Common myeloid progenitor, CD34-positive (primary cell): Measurements from ENCODE around the gene TMEM63B.
A peak's percentile ranks its signal among the peaks of the same experiment; 100 is the strongest.
"Not testable (repeated sequence)": the region's sequence is repeated elsewhere in the genome, so short reads cannot be mapped to it uniquely, and the experiment has no call there.

ENCODE experiments used
- CTCF ChIA-PET: fragments of 350-600 bp; sonication (Branson Sonifier 250); formaldehyde crosslinking; loops from one replicate; lab custom pipeline; 2021; ENCODE audit warnings: antibody characterized with exemption; lab: Charles Lee
- POLR2A ChIA-PET: fragments of 350-600 bp; sonication (Branson Sonifier 250); formaldehyde crosslinking; loops from one replicate; lab custom pipeline; 2021; ENCODE audit warnings: antibody characterized with exemption; lab: Charles Lee
- DNase-seq, 3 donors: peaks; one replicate each; pipeline versions ENCODE4 v3.0.0 to v3.0.0-alpha.2; 2013
- H3K27ac ChIP-seq, 2 experiments: 1 replicate in 1 of 2; 2 replicates in 1 of 2; pipeline ENCODE4 v1.7.0; 2013; ENCODE audit warnings: inconsistent platforms in 2 of 2, low read length in 2 of 2, mild to moderate bottlenecking in 2 of 2, low read depth in 1 of 2, moderate library complexity in 1 of 2; ENCODE audit not compliant: severe bottlenecking in 2 of 2, insufficient read depth in 1 of 2, poor library complexity in 1 of 2
- H3K27me3 ChIP-seq, 5 experiments: replicated peaks in 2 of 5; 1 replicate in 3 of 5; 2 replicates in 2 of 5; pipeline versions ENCODE4 v1.6.1 to v1.7.0; 2013; ENCODE audit warnings: low read length in 4 of 5, mild to moderate bottlenecking in 2 of 5, moderate library complexity in 2 of 5, inconsistent platforms in 1 of 5; ENCODE audit not compliant: insufficient read depth in 5 of 5, control insufficient read depth in 4 of 5
- H3K36me3 ChIP-seq, 4 experiments: 1 replicate in 2 of 4; 2 replicates in 2 of 4; pipeline versions ENCODE4 v1.6.1 to v1.7.0; 2013; ENCODE audit warnings: low read length in 3 of 4, control low read depth in 1 of 4, mild to moderate bottlenecking in 1 of 4; ENCODE audit not compliant: control insufficient read depth in 4 of 4, insufficient read depth in 4 of 4
- H3K4me1 ChIP-seq, 4 experiments: 1 replicate in 3 of 4; 2 replicates in 1 of 4; pipeline versions ENCODE4 v1.6.1 to v1.7.1; 2013; ENCODE audit warnings: low read length in 3 of 4, mild to moderate bottlenecking in 3 of 4, control low read depth in 1 of 4, inconsistent platforms in 1 of 4, moderate library complexity in 1 of 4; ENCODE audit not compliant: control insufficient read depth in 4 of 4, insufficient read depth in 4 of 4; ENCODE audit errors: control extremely low read depth in 1 of 4
- H3K4me3 ChIP-seq, 7 experiments: 1 replicate in 4 of 7; 2 replicates in 3 of 7; pipeline versions ENCODE4 v1.5.1 to v1.7.0; 2013; ENCODE audit warnings: mild to moderate bottlenecking in 7 of 7, low read length in 6 of 7, moderate library complexity in 6 of 7, inconsistent platforms in 2 of 7, low read depth in 2 of 7, control low read depth in 1 of 7; ENCODE audit not compliant: insufficient read depth in 4 of 7, control insufficient read depth in 1 of 7; ENCODE audit errors: extremely low read depth in 1 of 7
- H3K9me3 ChIP-seq, 5 experiments: 1 replicate in 4 of 5; 2 replicates in 1 of 5; pipeline versions ENCODE4 v1.6.1 to v1.7.1; 2013; ENCODE audit warnings: low read length in 4 of 5, mild to moderate bottlenecking in 2 of 5, inconsistent platforms in 1 of 5, low read depth in 1 of 5, moderate library complexity in 1 of 5; ENCODE audit not compliant: control insufficient read depth in 4 of 5, insufficient read depth in 2 of 5; ENCODE audit errors: control extremely low read depth in 1 of 5
- WGBS: methylation state at CpG from one replicate; pipeline ENCODE4 v1.1.5; 2013; ENCODE audit not compliant: insufficient coverage; 5-methylcytosine and 5-hydroxymethylcytosine counted together

TMEM63B gene

DNA sequence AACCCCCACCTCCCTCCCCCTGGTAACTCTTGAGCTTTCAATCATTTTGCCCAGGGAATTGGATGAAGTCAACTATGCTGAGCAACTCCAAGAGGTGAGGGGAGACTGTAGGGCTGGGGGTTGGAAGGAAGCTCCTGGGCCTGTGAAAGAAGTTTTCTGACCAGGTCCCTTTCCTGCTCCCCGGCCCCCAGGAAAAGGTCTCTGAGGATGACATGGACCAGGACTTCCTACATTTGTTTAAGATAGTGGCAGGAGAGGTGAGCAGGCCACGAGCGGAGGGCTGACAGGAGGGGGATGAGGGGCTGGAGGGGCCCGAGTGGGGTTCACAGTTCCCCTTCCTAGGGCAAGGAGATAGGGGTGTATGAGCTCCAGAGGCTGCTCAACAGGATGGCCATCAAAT, 53.1 kb downstream of the TMEM63B start:
- WGBS = 100% methylated on average over 3 of the region's 4 CpGs
- no peak overlapping the region for H3K27ac ChIP-seq
- H3K36me3 ChIP-seq = no peaks in the 10 kb centered on the region
- H3K4me3 ChIP-seq = no peak overlapping the region
- H3K27me3 ChIP-seq = no peaks in the 10 kb centered on the region
- CTCF ChIA-PET = interaction anchor here (0.6 kb wide), 1 partner anchor 48 kb away, joined by 3 read pairs; no protein-coding TSS in a partner anchor
- no peaks in the 10 kb centered on the region for H3K9me3 ChIP-seq
- POLR2A ChIA-PET = interaction anchor here (0.6 kb wide), 1 partner anchor 40 kb away, joined by 5 read pairs; no protein-coding TSS in a partner anchor
- H3K4me1 ChIP-seq = peaks cover 0 to 20% (median 18%) of the 10 kb centered on the region in 4 experiments
- no peak for DNase-seq

DNA sequence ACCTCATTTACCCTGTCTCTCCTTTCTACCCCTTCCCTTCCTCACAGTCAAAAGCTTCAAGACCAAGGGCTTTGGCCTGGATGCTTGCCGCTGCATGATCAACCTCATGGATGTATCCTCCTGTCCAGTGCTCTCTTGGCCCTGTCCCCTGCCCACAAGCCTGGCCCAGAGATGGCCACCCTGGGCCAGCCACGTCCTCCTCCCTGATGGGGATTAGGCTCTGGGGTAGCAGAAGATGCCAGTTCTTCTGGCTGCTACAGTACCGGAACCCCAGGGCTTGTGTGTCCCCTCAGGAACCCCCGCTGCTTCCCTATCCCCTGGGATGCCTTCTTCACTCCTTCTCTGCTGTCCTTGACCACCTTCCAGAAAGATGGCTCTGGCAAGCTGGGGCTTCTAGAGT, 53.5 kb downstream of the TMEM63B start:
- Histone ChIP-seq H3K9me3 (no peaks in the 10 kb centered on the region), H3K4me3 (no peak overlapping the region), H3K36me3 (no peaks in the 10 kb centered on the region), H3K27me3 (no peaks in the 10 kb centered on the region), H3K4me1 (peaks cover 0 to 22% (median 19%) of the 10 kb centered on the region in 4 experiments), H3K27ac (no peak overlapping the region)
- DNase-seq = peak in 1 of 3 donors; percentile 24
- ChIA-PET CTCF (interaction anchor here (0.6 kb wide), 2 partner anchors 47 to 76 kb away, joined by 3 read pairs; no protein-coding TSS in a partner anchor), POLR2A (interaction anchor here (0.6 kb wide), 1 partner anchor 39 kb away, joined by 5 read pairs; no protein-coding TSS in a partner anchor)
- WGBS = 93% methylated on average over 3 of the region's 4 CpGs

DNA sequence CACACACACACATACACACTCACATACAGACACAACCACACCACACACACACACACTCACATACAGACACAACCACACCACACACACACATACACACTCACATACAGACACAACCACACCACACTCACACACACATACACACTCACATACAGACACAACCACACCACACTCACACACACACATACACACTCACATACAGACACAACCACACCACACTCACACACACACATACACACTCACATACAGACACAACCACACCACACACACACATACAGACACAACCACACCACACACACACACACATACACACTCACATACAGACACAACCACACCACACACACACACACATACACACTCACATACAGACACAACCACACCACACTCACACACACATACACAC, 54.4 kb downstream of the TMEM63B start:
- peaks cover 0 to 19% (median 14%) of the 10 kb centered on the region in 4 experiments for H3K4me1 ChIP-seq
- H3K27ac ChIP-seq, H3K4me3 ChIP-seq, DNase-seq, H3K27me3 ChIP-seq, H3K36me3 ChIP-seq, H3K9me3 ChIP-seq, POLR2A ChIA-PET: not testable (repeated sequence)
- CTCF ChIA-PET = interaction anchor here (1.0 kb wide), 1 partner anchor 9 kb away, joined by 3 read pairs; no protein-coding TSS in a partner anchor

- Histone ChIP-seq H3K4me3 (no peak overlapping the region), H3K27me3 (no peaks in the 10 kb centered on the region), H3K9me3 (no peaks in the 10 kb centered on the region), H3K36me3 (no peaks in the 10 kb centered on the region), H3K27ac (no peak overlapping the region), H3K4me1 (peaks cover 0 to 9% (median 5%) of the 10 kb centered on the region in 4 experiments)
- POLR2A ChIA-PET = no interaction called here
- CTCF ChIA-PET = no interaction called here
- DNase-seq = no peak
- 100% methylated on average over 2 of the region's 4 CpGs for WGBS
Observed at GRCh38 chr6:44182911-44183390, 55.6 kb downstream of the TMEM63B start.

- Histone ChIP-seq H3K4me3 (no peak overlapping the region), H3K9me3 (no peaks in the 10 kb centered on the region), H3K36me3 (no peaks in the 10 kb centered on the region), H3K4me1 (peaks cover 0 to 9% (median 5%) of the 10 kb centered on the region in 4 experiments), H3K27ac (no peak overlapping the region), H3K27me3 (no peaks in the 10 kb centered on the region)
- 96% methylated on average over 5 of the region's 9 CpGs for WGBS
- POLR2A ChIA-PET = no interaction called here
- CTCF ChIA-PET = interaction anchor here (0.9 kb wide), 1 partner anchor 12 kb away, joined by 3 read pairs; no protein-coding TSS in a partner anchor
- DNase-seq = no peak
Observed at GRCh38 chr6:44183783-44184182, 56.4 kb downstream of the TMEM63B start.

- POLR2A ChIA-PET = interaction anchor here (1.3 kb wide), 1 partner anchor 8 kb away, joined by 3 read pairs; no protein-coding TSS in a partner anchor
- not testable (repeated sequence) for H3K4me1 ChIP-seq
- CTCF ChIA-PET = interaction anchor here (0.6 to 1.4 kb wide), 4 partner anchors 23 to 52 kb away, joined by 3 to 4 read pairs (median 3); no protein-coding TSS in a partner anchor
Observed at GRCh38 chr6:44185356-44185755, 58.0 kb downstream of the TMEM63B start.

GRCh38 chr6:44185953-44186634, 58.7 kb downstream of the TMEM63B start:
- no peaks in the 10 kb centered on the region for H3K36me3 ChIP-seq
- ChIA-PET CTCF (interaction anchor here (0.6 to 1.6 kb wide), 6 partner anchors 16 to 51 kb away, joined by 3 to 4 read pairs (median 3); no protein-coding TSS in a partner anchor), POLR2A (interaction anchor here (0.6 to 1.3 kb wide), 2 partner anchors 9 to 70 kb away, joined by 3 read pairs; no protein-coding TSS in a partner anchor)
- DNase-seq = no peak
- H3K27ac ChIP-seq = no peak overlapping the region
- H3K4me1 ChIP-seq = peaks cover 0 to 9% (median 5%) of the 10 kb centered on the region in 4 experiments
- no peaks in the 10 kb centered on the region for H3K27me3 ChIP-seq
- H3K9me3 ChIP-seq = no peaks in the 10 kb centered on the region
- 34% methylated on average over 9 of the region's 9 CpGs for WGBS
- H3K4me3 ChIP-seq = no peak overlapping the region

More at GRCh38 chr6:44185356-44185755, 58.0 kb downstream of the TMEM63B start:
- not testable (repeated sequence) for H3K27me3 ChIP-seq, H3K4me3 ChIP-seq, DNase-seq, H3K36me3 ChIP-seq, H3K27ac ChIP-seq, H3K9me3 ChIP-seq
- 76% methylated on average over 4 of the region's 7 CpGs for WGBS
